NT2/D1 (cell line): ENCODE data around the gene ARFGAP3.

Source experiments
- DNase-seq: peaks from one replicate; pipeline ENCODE4 v3.0.0-alpha.2; 2011; ENCODE audit warnings: low read depth, low spot score
- H3K27me3 ChIP-seq: 2 replicates; pipeline ENCODE4 v1.6.0; 2011; ENCODE audit warnings: mild to moderate bottlenecking; ENCODE audit not compliant: insufficient read length, insufficient read depth
- H3K36me3 ChIP-seq: 2 replicates; pipeline ENCODE4 v1.6.1; 2011; ENCODE audit warnings: mild to moderate bottlenecking, low read length, mixed read lengths; ENCODE audit not compliant: insufficient read depth, insufficient read length
- H3K4me1 ChIP-seq: 2 replicates; pipeline ENCODE4 v1.5.1; 2011; ENCODE audit not compliant: insufficient read depth, insufficient read length
- H3K4me3 ChIP-seq: 2 replicates; pipeline ENCODE4 v1.5.1; 2011; ENCODE audit warnings: low read depth; ENCODE audit not compliant: insufficient read length
- H3K9ac ChIP-seq: 2 replicates; pipeline ENCODE4 v1.6.0; 2011; ENCODE audit warnings: low read depth; ENCODE audit not compliant: insufficient read length
- H3K9me3 ChIP-seq: 2 replicates; pipeline ENCODE4 v1.5.1; 2011; ENCODE audit warnings: mild to moderate bottlenecking, low read length; ENCODE audit not compliant: insufficient read depth
- SUZ12 ChIP-seq: IDR thresholded peaks from 2 replicates; pipeline ENCODE4 v1.6.1; 2011; ENCODE audit not compliant: insufficient read length, insufficient read depth; ENCODE audit errors: extremely low read depth
- YY1 ChIP-seq: IDR thresholded peaks from 2 replicates; pipeline ENCODE4 v1.6.1; 2011; ENCODE audit not compliant: insufficient read length, insufficient read depth
- ZNF274 ChIP-seq: IDR thresholded peaks from 2 replicates; pipeline ENCODE4 v1.6.1; 2011; ENCODE audit warnings: mild to moderate bottlenecking, low read depth, low read length

Gene ARFGAP3

GRCh38 chr22:42830161-42830560, 26.9 kb downstream of the ARFGAP3 start:
- Histone ChIP-seq H3K9me3 (no peaks in the 10 kb centered on the region), H3K4me1 (no peaks in the 10 kb centered on the region), H3K9ac (no peak overlapping the region), H3K36me3 (peaks cover 35% of the 10 kb centered on the region), H3K4me3 (no peak overlapping the region), H3K27me3 (no peaks in the 10 kb centered on the region)
- TF ChIP-seq YY1 = no peak
- no peak for TF ChIP-seq SUZ12
- TF ChIP-seq ZNF274 = no peak
- no peak for DNase-seq

- Histone ChIP-seq H3K9ac (no peak overlapping the region), H3K4me1 (no peaks in the 10 kb centered on the region), H3K27me3 (no peaks in the 10 kb centered on the region), H3K9me3 (no peaks in the 10 kb centered on the region), H3K4me3 (no peak overlapping the region), H3K36me3 (peaks cover 34% of the 10 kb centered on the region)
- TF ChIP-seq SUZ12 = no peak
- no peak for TF ChIP-seq YY1
- no peak for TF ChIP-seq ZNF274
- no peak for DNase-seq
These were observed 27.8 kb downstream of the ARFGAP3 start for GRCh38 chr22:42829302-42829701.

GRCh38 chr22:42825796-42826195, 31.3 kb downstream of the ARFGAP3 start:
- no peak for TF ChIP-seq SUZ12
- H3K36me3 ChIP-seq = peaks cover 33% of the 10 kb centered on the region
- no peaks in the 10 kb centered on the region for H3K27me3 ChIP-seq
- H3K4me3 ChIP-seq = no peak overlapping the region
- no peak for DNase-seq
- no peak overlapping the region for H3K9ac ChIP-seq
- no peaks in the 10 kb centered on the region for H3K4me1 ChIP-seq
- H3K9me3 ChIP-seq = peaks cover 10% of the 10 kb centered on the region; the same call in 1 of the 2 replicates

- H3K4me3 ChIP-seq = no peak overlapping the region
- TF ChIP-seq SUZ12 (no peak), YY1 (no peak), ZNF274 (no peak)
- no peaks in the 10 kb centered on the region for H3K27me3 ChIP-seq
- H3K9ac ChIP-seq = no peak overlapping the region
- H3K9me3 ChIP-seq = peaks cover 10% of the 10 kb centered on the region; the same call in 1 of the 2 replicates
- no peaks in the 10 kb centered on the region for H3K4me1 ChIP-seq
- peaks cover 34% of the 10 kb centered on the region for H3K36me3 ChIP-seq
- no peak for DNase-seq
These were observed 35.7 kb downstream of the ARFGAP3 start for GRCh38 chr22:42821386-42821785.

GRCh38 chr22:42820045-42820763, 36.9 kb downstream of the ARFGAP3 start:
- Histone ChIP-seq H3K9me3 (peaks cover 10% of the 10 kb centered on the region; the same call in 1 of the 2 replicates), H3K9ac (no peak overlapping the region), H3K4me3 (no peak overlapping the region), H3K36me3 (peaks cover 31% of the 10 kb centered on the region), H3K4me1 (no peaks in the 10 kb centered on the region), H3K27me3 (no peaks in the 10 kb centered on the region)
- DNase-seq = no peak
- TF ChIP-seq ZNF274 = no peak
- TF ChIP-seq YY1 = no peak
- TF ChIP-seq SUZ12 = no peak

GRCh38 chr22:42819412-42820044, 37.5 kb downstream of the ARFGAP3 start:
- Histone ChIP-seq H3K9ac (no peak overlapping the region), H3K36me3 (peaks cover 29% of the 10 kb centered on the region)

GRCh38 chr22:42817556-42817955, 39.5 kb downstream of the ARFGAP3 start:
- no peak overlapping the region for H3K4me3 ChIP-seq
- no peaks in the 10 kb centered on the region for H3K27me3 ChIP-seq
- peaks cover 36% of the 10 kb centered on the region for H3K36me3 ChIP-seq
- DNase-seq = no peak
- H3K9me3 ChIP-seq = peaks cover 10% of the 10 kb centered on the region; the same call in 1 of the 2 replicates
- no peak for TF ChIP-seq YY1
- TF ChIP-seq SUZ12 = no peak
- no peak for TF ChIP-seq ZNF274
- no peak overlapping the region for H3K9ac ChIP-seq
- no peaks in the 10 kb centered on the region for H3K4me1 ChIP-seq

More at GRCh38 chr22:42819412-42820044, 37.5 kb downstream of the ARFGAP3 start:
- Histone ChIP-seq H3K9me3 (peaks cover 10% of the 10 kb centered on the region; the same call in 1 of the 2 replicates), H3K4me1 (no peaks in the 10 kb centered on the region), H3K27me3 (no peaks in the 10 kb centered on the region), H3K4me3 (no peak overlapping the region)
- DNase-seq = no peak
- TF ChIP-seq ZNF274 (no peak), SUZ12 (no peak), YY1 (no peak)
